Fibroblast of skin of abdomen (primary cell): ENCODE results near the gene TGFBI.
"Not testable (repeated sequence)": the region's sequence is repeated elsewhere in the genome, so short reads cannot be mapped to it uniquely, and the experiment has no call there.

ENCODE experiments used
- DNase-seq: peaks from one replicate; pipeline ENCODE4 v3.0.0-alpha.2; 2013

Gene TGFBI

DNA sequence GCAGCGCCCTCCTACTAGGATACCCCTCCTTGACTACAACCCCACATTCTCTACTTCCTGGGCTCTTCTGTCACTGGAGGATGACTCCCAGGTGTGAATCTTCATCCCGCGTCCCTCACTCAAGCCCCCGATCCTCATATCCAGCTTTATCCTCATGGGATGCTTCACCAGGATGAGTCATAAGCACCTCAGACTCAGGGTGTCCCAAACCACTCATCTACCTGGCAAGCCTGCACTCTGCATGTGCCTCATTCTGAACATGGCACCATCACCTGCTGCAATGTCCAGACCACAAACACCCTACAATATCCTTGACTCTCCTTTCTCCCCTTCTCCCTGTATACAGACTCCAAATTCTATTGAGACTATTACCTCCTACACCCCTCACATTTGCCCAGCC lies 1.5 kb upstream of the TGFBI start:
- no peak for DNase-seq

DNA sequence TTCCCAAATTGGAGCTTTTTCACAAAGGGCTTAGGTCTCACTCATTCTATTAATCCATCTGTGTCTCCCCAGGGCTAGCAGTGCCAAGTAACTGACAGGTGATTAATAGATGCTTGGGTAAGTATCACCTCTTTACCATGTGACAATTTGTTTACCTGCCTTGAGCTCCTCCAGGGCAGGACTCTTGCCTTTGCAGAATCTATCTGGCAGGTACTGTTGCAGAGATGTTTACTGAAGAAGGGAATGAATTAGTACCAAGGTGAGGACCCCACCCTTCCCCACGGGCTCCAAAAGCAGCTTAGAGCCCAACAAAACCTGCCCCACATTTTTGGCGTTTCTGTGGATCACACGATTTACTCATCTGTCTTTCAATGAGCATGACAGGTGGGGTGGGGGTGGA lies 698 bp upstream of the TGFBI start:
- DNase-seq: no peak

DNA sequence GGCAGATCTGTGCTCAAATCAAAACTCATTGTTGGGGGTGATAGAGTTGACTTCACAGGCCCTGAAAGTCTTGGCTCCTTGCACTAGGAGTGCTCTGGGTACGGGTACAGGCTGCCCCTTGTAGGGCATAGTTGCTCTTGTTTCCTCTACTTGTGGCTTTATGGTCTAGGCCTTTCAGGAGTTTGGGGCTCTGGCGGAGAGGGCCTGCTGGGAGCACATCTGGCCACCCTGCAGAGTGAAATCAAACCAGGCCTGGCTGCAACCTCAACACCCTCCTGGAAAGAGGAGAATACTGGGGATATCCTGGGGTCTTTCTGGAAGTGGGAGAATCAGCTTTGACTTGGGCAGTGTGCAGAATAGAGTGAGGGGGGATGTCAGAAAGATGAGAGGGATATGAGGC lies 1.5 kb downstream of the TGFBI start:
- DNase-seq: no peak

DNA sequence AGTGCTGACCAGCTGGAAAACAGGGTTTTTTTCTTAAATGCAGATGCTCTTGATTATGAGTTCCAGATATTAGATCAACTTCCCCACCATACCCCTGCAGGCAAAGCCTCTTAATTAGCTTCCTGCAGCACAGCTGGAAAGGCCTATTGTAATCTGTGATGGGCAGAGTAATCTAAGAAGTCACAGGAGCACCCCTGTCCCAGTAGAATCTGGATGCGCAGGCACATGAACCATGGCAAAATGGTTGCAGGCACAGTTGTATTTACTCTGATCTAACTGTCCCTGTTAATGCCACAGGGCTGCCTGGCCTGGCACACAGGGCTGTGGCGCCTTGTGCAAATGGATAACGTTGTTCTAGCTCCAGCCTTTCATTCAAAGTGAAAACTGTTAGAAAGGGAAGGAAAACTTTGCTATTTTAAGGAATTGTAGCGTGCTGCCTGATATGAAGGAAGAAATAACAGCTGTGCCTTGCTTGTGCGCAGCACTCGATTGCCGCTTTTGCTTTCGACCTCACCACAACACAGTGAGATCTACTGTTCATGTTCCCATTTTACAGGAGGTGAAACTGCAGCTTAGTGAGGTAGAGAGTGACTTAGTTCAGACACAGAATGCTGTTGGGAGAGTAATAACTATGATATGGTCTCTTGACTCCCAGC lies 2.3 kb downstream of the TGFBI start:
- no peak for DNase-seq

DNA sequence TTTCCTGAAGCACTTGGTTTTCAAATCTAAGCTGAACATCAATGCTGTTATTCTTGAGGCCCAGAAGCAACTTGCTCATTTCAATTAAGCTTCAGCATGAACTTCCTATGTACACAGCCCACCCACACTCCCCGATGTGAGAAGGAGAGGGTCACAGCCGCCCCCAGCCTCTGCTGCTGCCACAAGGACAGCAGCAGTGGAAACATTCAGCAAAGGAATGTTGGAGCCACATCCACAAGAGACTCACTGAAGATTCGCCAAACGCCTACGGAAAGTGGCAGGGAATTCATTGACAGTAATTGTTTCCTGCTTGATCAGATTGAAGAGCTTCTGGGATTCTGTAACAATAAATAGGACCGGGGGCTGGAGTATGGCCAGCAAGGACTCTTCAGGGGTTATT lies 2.9 kb downstream of the TGFBI start:
- no peak for DNase-seq

DNA sequence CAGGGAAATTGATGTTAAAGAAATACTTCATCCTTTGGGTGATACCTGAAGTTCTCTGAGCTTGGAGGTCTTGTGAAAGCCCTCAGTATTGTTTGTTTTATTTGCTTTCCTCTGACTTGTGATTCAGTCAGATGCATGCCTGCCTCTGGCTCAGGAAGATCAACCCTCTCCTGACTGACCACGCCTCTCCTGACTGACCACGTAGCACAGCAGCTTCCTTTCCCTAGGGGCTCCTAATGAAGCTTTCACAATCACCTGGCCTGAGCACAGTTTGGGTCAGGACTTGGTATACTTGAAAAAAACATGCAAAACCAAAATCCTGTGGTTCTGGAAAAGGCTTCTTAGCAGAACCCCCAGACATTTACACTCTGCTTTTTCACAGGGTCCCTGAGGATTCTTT lies 3.8 kb downstream of the TGFBI start:
- DNase-seq: no peak

DNA sequence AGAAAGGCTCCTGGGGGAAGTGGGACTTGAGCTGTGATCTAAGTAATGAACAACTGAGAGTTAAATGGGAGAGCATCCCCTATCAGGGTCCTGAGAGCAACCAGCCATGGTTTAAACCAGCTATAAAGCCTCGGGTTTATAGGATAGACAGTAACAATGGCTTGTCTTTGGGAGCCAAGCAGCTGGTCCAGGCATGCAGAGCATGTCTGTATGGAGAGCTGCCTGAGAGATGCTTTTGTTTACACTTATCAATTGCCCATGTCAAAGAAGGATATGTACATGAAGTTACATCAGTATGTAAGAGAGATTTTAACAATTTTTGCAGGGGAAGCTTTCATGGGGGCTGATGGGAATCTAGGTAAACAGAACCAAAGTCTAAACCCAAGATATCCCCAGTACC lies 4.4 kb downstream of the TGFBI start:
- DNase-seq: no peak

DNA sequence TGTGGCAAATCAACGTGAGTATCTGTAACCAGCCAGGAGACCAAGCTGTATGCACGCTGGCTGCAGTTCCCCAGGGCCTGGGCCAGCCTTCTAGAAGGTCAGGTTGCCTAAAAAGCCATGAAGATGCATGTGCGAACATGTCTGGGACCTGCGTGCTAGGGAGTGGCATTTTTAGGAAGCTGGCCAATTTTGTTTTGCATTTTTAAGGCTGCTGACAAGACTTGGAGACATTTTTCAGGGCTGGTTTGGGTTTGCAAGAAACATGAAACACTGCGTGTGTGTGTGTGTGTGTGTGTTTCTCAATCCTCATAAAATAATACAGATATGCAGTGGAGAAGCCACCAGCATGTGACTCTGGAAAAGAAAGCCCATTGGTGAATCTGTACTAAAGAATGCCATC lies 5.1 kb downstream of the TGFBI start:
- no peak for DNase-seq

DNA sequence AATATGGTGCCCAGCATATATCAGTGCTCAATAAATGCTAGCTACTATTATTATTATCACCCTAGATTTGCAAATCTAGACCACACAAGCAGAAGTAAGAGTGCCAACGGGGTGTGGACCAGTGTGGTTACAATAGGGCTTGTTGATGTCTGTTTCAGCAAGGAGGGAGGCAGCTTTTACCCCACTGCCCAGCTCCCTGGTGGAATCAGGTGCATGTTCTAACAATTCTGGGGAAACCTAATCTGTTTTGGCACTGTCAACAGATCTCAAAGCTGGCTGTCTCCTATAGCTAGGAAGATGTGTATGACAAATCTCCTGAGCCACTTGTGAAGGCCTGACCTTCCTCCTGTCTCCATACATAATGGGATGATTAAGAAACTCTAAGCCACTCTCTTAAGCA lies 5.7 kb downstream of the TGFBI start:
- DNase-seq: no peak

DNA sequence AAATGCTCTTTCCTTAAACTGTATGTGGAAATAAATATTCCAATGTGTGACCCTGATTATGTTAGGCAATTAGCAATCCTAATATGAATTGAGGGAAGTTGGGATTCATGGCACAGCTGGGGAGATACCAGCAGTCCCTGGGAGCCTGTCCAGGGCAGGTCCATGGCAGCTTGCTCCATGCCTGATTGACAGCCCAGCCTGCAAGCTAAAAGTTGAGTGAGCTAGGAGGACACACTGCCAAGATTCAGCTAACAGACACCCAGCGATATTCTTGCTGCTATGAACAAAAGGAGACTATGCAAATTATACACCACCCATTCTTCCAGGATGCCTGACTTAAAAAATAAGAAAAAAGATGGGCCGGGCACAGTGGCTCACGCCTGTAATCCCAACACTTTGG lies 6.2 kb downstream of the TGFBI start:
- DNase-seq: no peak

DNA sequence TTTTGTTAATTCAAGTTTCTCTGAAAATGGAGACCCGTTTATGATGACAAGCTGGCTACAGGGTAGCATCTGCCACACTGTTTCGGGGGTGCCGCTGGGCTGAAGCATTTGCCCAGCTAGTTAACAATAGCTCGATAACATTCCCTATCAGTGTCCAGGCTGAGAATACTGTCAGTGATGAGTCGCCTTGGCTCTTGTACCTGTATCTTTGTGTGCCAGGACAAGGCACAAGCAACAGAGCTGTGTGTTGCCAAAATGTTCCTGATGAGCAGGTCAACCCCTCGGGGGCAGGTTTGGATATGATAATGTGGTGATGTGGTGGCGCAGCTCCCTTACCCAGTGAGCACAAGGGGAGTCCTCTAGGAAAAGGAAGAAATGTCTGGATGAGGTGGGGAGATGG lies 7.0 kb downstream of the TGFBI start:
- no peak for DNase-seq

DNA sequence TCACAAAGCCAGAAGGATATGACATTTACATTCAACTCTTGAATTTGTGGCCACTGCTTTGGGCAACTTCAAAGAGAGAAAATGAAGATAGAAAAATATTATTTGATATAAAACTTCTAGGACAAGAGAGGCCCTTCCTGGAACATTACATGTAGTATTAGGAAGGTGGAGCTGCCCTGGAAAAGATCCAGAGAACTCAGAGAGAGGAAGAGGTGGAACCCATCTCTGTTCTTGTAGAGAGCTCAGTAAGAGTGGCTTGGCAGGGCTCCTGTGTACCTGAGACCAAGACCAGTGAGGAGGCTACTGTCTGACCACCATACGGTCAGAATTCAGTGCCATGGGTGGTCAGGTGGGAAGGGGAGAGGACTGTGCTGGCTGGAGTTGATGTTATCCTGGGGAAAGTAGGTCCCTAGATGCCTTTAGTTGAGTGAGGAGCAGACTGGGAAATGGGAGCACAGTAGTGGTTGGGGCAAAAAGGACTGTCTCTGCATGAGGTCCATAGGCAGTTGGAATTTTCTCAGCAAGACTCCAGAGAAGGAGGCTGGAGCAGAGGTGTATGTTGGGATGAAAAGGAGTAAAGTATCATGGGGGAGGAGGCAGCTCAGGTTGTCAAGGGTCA lies 7.6 kb downstream of the TGFBI start:
- no peak for DNase-seq

DNA sequence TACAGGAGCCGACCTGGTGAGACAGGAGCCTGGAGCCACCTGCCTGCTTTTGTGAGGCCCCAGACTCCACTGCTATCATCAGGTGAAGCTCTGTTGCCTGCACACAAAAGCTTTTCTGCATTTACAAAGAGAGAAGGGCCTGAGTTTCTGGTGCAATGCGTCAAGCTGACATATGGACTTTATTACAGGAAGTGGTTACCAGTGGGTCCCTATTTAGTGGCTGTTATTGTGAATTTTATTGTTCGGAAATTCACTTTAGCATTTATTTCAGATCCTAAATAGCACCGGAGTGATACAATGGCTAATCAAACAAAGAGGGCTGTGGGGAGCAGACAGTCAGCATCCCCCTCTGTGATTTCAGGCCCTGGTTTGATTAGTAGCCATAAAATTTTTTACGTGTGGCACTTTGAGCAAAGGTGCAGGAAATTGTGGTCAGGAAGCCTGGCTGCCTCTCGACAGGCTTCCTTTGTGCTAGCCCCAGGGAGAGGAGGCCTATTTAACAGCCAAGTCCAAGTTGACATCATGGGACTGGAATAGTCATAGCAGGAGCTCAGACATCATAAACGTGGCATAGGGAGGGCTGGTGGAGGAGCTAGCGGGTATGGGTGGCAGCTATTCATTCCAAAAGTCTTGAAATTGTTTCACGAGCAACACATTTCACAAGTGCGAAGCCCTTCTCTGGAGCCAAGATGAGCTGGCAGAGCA lies 8.4 kb downstream of the TGFBI start:
- peak; percentile 77 for DNase-seq

DNA sequence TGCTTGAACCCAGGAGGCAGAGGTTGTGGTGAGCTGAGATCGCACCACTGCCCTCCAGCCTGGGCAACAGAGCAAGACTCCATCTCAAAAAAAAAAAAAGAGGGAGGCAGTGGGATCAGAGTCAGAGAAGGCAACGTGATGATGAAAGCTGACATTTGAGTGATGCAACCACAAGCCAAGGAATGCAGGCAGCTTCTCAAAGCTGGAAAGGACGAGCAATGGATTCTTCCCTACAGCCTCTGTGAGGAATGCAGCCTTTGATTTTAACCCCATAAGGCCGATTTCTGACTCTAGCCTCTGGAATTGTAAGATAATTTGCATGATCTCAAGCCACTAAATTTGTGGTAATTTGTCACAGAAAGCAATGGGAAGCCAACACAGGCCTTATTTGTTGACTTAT lies 9.8 kb downstream of the TGFBI start:
- DNase-seq: peak; percentile 92

DNA sequence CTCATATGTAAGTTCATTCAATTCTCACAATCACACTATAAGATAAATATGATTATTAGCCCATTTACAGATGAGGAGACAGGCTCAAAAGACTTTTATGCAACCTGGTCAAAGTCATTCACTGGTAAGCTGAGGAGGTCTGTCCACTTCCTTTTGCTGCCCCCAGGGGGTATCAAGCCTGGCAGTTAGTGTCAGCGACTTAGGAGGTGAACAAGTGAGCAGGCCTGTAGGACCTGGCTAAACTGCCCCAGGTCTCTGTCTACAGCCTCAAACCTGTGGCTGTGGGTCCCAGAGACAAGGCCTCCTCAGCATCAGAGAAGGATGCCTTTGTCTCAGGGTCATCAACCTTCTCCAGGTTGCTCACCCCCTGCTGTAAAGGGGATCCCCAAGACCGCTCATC lies 10.4 kb downstream of the TGFBI start:
- no peak for DNase-seq

DNA sequence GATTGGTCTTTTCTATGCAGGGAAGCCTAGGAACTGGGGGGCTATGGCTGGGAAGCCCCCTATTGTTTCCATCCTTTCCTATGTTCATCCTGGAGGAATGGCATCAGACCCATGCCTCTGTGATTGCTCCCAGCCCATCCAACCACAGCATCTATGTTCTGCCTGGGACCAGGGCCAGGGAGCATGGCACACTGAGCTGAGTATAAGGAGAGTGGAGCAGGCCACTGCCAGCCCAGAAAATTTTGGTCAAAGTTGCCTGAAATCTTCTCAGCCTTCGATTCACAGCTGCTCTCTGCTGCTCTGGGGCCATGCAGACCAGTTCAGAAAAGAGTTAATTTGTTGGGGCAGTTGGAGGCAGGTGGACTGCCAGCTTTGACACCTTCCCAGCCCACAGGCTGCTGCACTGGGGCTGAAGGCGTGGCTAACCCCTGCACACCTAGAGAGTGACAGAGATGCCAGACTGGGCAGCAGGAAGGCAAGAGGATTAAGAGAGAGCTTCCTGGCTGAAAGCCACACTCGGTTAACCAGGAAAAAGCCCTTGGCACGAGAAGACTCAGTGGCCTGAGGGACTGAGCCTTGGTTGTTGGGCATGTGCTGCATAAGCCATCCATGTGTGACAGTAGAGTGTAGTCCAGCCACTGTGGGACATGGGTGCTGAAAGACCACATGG lies 12.1 kb downstream of the TGFBI start:
- no peak for DNase-seq

DNA sequence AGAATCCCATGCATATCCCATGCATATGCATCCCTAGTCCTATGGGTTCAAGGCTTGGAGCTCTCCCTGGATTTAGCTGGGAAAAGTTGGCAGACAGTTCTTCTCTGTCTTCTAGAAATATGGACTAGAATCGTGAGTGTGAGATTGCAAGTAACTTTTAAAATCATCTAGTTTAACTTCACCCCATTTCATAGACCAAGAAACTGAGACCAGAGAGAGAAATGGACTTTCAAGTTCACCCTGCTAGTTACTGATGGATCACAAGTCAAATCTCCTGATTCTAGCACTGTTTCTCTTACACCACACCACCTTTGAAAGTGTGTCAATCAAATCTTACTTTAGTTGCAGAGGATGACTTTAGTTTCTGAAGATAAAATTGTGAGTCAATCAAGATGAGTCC lies 13.4 kb downstream of the TGFBI start:
- no peak for DNase-seq

DNA sequence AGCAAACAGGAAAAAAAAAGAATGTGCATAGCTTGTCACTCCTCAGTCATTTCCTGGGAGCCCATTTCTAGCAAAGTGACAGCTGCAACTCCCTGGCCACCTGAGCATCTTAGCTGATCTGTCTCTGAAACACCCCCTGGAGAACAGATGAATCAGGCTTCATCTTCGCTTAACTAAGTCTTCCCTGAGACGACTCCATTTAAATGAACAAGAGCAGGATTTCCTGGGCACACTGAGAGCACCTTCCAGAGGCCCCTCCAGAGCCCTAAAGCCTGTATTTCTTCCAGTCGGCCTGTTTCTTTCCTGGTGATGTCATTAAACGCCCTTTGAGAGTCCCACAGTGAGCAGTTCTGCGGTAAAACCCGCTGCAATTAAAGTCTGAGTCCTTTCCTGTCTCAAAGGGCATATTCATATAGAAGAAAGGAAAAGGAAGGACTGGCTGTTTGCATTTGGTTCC lies 13.9 kb downstream of the TGFBI start:
- DNase-seq: peak; percentile 66

DNA sequence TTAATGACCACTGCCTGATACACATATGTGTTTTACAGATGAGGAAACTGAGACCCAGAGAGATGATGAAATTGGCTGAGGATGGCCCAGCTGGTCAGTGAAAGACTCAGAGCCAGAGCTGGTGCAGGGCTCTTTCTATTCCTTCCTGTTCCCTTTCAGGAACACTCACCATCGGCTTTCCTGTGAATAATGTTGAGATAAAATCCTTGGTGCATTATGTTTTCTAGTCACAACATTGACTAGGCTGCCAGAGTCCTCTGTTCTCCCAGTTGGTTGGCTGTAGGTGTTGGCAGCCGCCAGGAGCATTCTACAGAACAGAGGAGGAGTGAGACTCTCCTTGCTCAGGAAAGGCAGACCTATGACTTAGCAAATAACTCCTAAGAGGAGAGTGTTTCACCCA lies 14.8 kb downstream of the TGFBI start:
- no peak for DNase-seq

DNA sequence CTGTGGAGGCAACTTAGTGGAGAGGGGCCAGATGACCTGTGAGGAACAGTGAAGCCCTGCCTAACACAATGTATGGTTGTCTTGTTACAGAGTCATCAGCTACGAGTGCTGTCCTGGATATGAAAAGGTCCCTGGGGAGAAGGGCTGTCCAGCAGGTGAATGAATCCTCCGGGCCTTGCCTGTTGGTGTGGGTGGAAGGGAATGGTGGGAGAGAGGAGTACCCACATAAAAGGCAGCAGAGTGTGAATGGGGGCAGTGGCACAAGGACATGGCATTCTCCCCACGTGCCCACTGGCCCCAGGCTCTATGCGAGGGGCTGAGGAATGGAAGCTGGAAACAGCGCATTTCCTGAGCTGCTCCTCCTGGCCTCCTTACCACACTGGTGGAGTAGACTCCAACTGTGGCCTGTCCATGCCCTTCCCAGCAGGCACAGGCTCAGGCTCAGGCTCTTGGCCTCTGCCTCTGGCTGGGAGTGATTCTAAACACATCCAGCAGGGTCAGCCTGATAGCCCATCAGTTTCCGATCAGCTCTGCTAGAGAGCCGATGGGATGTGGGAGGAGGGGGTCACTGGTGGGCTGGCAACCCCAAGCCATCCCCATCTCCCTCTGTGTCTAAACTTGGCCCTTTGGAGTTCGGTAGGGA lies 15.3 kb downstream of the TGFBI start:
- no peak for DNase-seq

DNA sequence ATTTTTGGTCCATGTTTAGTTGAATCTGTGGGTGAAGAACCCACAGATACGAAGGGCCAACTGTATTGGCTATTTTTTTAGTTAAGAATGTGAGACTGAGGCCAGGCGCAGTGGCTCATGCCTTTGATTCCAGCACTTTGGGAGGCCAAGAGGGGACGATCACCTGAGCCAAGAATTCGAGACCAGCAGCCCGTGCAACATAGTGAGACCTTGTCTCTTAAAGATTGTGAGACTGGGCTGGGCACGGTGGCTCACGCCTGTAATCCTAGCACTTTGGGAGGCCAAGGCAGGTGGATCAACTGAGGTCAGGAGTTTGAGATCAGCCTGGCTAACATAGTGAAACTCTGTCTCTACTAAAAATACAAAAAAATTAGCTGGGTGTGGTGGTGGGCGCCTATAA lies 16.2 kb downstream of the TGFBI start:
- not testable (repeated sequence) for DNase-seq

DNA sequence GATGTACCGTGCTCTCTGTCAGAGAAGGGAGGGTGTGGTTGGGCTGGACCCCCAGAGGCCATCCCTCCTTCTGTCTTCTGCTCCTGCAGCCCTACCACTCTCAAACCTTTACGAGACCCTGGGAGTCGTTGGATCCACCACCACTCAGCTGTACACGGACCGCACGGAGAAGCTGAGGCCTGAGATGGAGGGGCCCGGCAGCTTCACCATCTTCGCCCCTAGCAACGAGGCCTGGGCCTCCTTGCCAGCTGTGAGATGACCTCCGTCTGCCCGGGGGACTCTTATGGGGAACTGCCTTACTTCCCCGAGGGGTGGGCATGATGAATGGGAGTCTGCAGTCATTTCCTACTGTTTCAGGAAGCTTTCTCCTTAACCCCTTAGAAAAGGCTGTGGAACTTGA lies 17.5 kb downstream of the TGFBI start:
- no peak for DNase-seq

DNA sequence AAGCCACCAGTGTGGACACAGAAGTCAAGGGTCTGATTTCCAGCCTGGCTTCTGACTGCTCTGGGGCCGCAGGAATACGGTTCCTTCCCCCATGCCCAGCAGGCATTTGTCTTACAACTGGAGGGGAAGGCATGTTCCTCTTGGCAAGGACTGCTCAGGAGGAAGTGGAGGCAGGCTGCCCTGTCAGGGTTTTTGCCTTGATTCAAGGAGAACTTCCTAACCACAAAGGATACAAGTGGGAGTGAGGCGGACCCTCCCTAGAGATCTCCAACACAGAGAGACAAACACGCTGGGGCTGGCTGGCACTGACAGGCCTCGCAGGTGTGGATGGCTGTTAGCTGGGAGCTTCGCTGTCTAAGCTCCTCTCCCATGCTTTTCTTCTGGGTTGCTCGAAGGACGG lies 19.1 kb downstream of the TGFBI start:
- DNase-seq: no peak
